Heart right ventricle (tissue), 16 donors: ENCODE results near the gene UBTF. TPM values are rescaled to one million over a fixed set of nuclear protein-coding genes. Genes with fewer than 3 reads are reported as not detected.

ENCODE experiments used
- ATAC-seq, 8 donors: fragments of 200-7000 bp; cut with Tn5 transposase; one replicate each; pipeline ENCODE4 v1.9.1; 2020; ENCODE audit warnings: mild to moderate bottlenecking in 8 of 8, moderate library complexity in 8 of 8, moderate number of reproducible peaks in 1 of 8
- DNase-seq, 2 donors: peaks; one replicate each; pipeline ENCODE4 v3.0.0-alpha.2; 2020
- H3K27ac ChIP-seq, 10 donors: fragments of 200-600 bp; sonication (generic) in 2 of 10; one replicate each; pipeline versions ENCODE4 v1.5.0 to v1.8.0; 2020 to 2022; ENCODE audit warnings: mild to moderate bottlenecking in 3 of 10
- H3K27me3 ChIP-seq, 7 donors: fragments of 200-600 bp; one replicate each; pipeline ENCODE4 v1.8.0; 2021 to 2022; ENCODE audit warnings: mild to moderate bottlenecking in 2 of 7
- H3K36me3 ChIP-seq, 9 donors: fragments of 200-600 bp; sonication (generic) in 1 of 9; one replicate each; pipeline versions ENCODE4 v1.5.0 to v1.8.0; 2020 to 2022; ENCODE audit warnings: mild to moderate bottlenecking in 2 of 9
- H3K4me1 ChIP-seq, 9 donors: fragments of 200-600 bp; sonication (generic) in 1 of 9; one replicate each; pipeline versions ENCODE4 v1.5.0 to v1.8.0; 2020 to 2022; ENCODE audit warnings: mild to moderate bottlenecking in 4 of 9
- H3K4me3 ChIP-seq, 10 donors: fragments of 200-600 bp; sonication (generic) in 2 of 10; one replicate each; pipeline versions ENCODE4 v1.5.0 to v1.8.0; 2020 to 2022; ENCODE audit warnings: mild to moderate bottlenecking in 7 of 10, moderate library complexity in 2 of 10
- H3K9me3 ChIP-seq, 11 donors: fragments of 200-600 bp in 10 of 11; sonication (generic) in 2 of 11; one replicate each; pipeline versions ENCODE4 v1.5.0 to v1.8.0; 2013 to 2022; ENCODE audit warnings: mild to moderate bottlenecking in 2 of 11, control low read depth in 1 of 11, moderate library complexity in 1 of 11
- CTCF ChIP-seq, 9 donors: fragments of 200-600 bp; sonication (generic) in 2 of 9; IDR thresholded peaks; one replicate each; pipeline versions ENCODE4 v1.5.0 to v1.8.0; 2021 to 2022; ENCODE audit warnings: antibody characterized with exemption in 9 of 9, mild to moderate bottlenecking in 5 of 9, moderate library complexity in 1 of 9
- WGBS, 2 donors: extraction: QIAGEN DNeasy Blood & Tissue Kit; methylation state at CpG; one replicate each; pipeline ENCODE4 v1.1.7; 2013; ENCODE audit warnings: inconsistent platforms in 1 of 2; 5-methylcytosine and 5-hydroxymethylcytosine counted together
- intact Hi-C, 10 donors: fragments of 100-400 bp; cut with DNase I; formaldehyde crosslinking; loops; one replicate each; pipeline versions ENCODE4 v1.11.1 to v1.14.2; 2022
- polyA plus RNA-seq, 2 donors: library from polyadenylated mRNA; stranded (reverse); fragments of 200-250 nt; gene quantifications; one replicate each; pipeline ENCODE4 v1.2.3, GENCODE V29; 2013
- total RNA-seq, 10 donors: library from RNA; stranded (reverse); fragmentation: NEBNext Ultra II Directional in 3 of 10; extraction: Animal tissue kit (Norgen Biotek cat#: 25700) in 3 of 10; gene quantifications; one replicate each; pipeline versions ENCODE4 v1.2.1 to v1.2.4, GENCODE V29; 2021 to 2023
- donor health status: Arrhythmogenic right ventricular cardiomyopathy.
- donor health status: ischemic (EF 13 %, LVEDD 7.1; RV severe dilation, severe dysfunction).
- donor health status: healthy with polysubstance abuse.
- donor health status: DM: no; HTN: yes; CAD: no.
- donor health status: DM: no; HTN: no; CAD: no.
- donor health status: ischemic (EF 25% LVEDD 6.9; RV normal size, moderate dysfunction).
- donor health status: ischemic (EF 25% LVEDD 5.7; RV mildly dilated, moderate dysfunction).
- donor health status: healthy.
- donor health status: DM: yes; HTN: yes; CAD: no.
- donor health status: Ischemic cardiomyopathy.
- donor health status: ischemic (EF 35%, LVEDD 5.7; RV mildly dilated, moderate dysfunction).
- donor health status: nonischemic (EF 11% LVEDD 7.7; RV severe dilation, severe dysfunction).
- donor health status: DM: yes; HTN: yes; CAD: no.
- donor health status: PGD.
- donor health status: ischemic (EF 29% LVEDD 5.4; RV normal size, mild dysfunction).
- donor health status: nonischemic (EF 23%, LVEDD 6.1; RV moderate dilation, normal function).

UBTF gene
- total and polyA plus RNA-seq, 12 donors = 30.8 to 56.3 (median 40.9) TPM

- Histone ChIP-seq H3K27ac (no peak overlapping the region), H3K27me3 (no peaks in the 10 kb centered on the region), H3K4me1 (peaks cover 0 to 8% (median 5%) of the 10 kb centered on the region in 9 donors), H3K9me3 (no peaks in the 10 kb centered on the region), H3K36me3 (no peaks in the 10 kb centered on the region), H3K4me3 (no peak overlapping the region)
- 93 to 94% methylated on average over 5 of the region's 5 CpGs for WGBS, 2 donors
- ATAC-seq = no peak
- no peak for DNase-seq
- TF ChIP-seq CTCF (IDR thresholded peaks at IDR 0.05) = no peak
- intact Hi-C loops = no loop called here
These were observed 47.6 kb upstream of the UBTF start for GRCh38 chr17:44267165-44267455.

GRCh38 chr17:44266402-44267164 lies 47.1 kb upstream of the UBTF start:
- Histone ChIP-seq H3K4me3 (no peak overlapping the region), H3K9me3 (no peaks in the 10 kb centered on the region), H3K36me3 (no peaks in the 10 kb centered on the region), H3K4me1 (peaks cover 0 to 2% (median 0%) of the 10 kb centered on the region in 9 donors), H3K27ac (no peak overlapping the region), H3K27me3 (no peaks in the 10 kb centered on the region)
- ATAC-seq (no peak), DNase-seq (no peak)
- WGBS, 2 donors = 59 to 65% methylated on average over 9 of the region's 9 CpGs
- intact Hi-C loops = no loop called here
- TF ChIP-seq CTCF (IDR thresholded peaks at IDR 0.05) = no peak

GRCh38 chr17:44263345-44263902 lies 43.9 kb upstream of the UBTF start:
- H3K4me1 ChIP-seq = no peaks in the 10 kb centered on the region
- no peak overlapping the region for H3K4me3 ChIP-seq
- intact Hi-C loops = no loop called here
- DNase-seq (no peak), ATAC-seq (no peak)
- no peaks in the 10 kb centered on the region for H3K27me3 ChIP-seq
- H3K36me3 ChIP-seq = no peaks in the 10 kb centered on the region
- TF ChIP-seq CTCF (IDR thresholded peaks at IDR 0.05) = no peak
- H3K27ac ChIP-seq = no peak overlapping the region
- WGBS, 2 donors = 91 to 93% methylated on average over 7 of the region's 7 CpGs
- no peaks in the 10 kb centered on the region for H3K9me3 ChIP-seq

- intact Hi-C loops = no loop called here
These were observed 43.3 kb upstream of the UBTF start for GRCh38 chr17:44262654-44263225.

More at GRCh38 chr17:44262654-44263225, 43.3 kb upstream of the UBTF start:
- WGBS, 2 donors = 73 to 74% methylated on average over 11 of the region's 11 CpGs
- DNase-seq = no peak
- Histone ChIP-seq H3K4me1 (no peaks in the 10 kb centered on the region), H3K9me3 (no peaks in the 10 kb centered on the region), H3K36me3 (no peaks in the 10 kb centered on the region), H3K27me3 (no peaks in the 10 kb centered on the region), H3K4me3 (no peak overlapping the region), H3K27ac (no peak overlapping the region)
- TF ChIP-seq CTCF (IDR thresholded peaks at IDR 0.05) = no peak
- no peak for ATAC-seq
